HG02981 (cell line): ENCODE data around the gene PAX2.

Experiments
- ATAC-seq: cut with Tn5 transposase; IDR thresholded peaks from one replicate; pipeline ENCODE4 v1.9.1; 2021; ENCODE audit warnings: mild to moderate bottlenecking, moderate library complexity; ENCODE audit not compliant: unreplicated experiment

PAX2 gene

GRCh38 chr10:100873146-100873826 lies 127.9 kb downstream of the PAX2 start:
- no peak for ATAC-seq

GRCh38 chr10:100873827-100874326 lies 128.5 kb downstream of the PAX2 start:
- no peak for ATAC-seq

GRCh38 chr10:100874702-100875483 lies 129.5 kb downstream of the PAX2 start:
- ATAC-seq: no peak

GRCh38 chr10:100875484-100876166 lies 130.2 kb downstream of the PAX2 start:
- no peak for ATAC-seq

GRCh38 chr10:100876585-100877460 lies 131.4 kb downstream of the PAX2 start:
- ATAC-seq: no peak

- no peak for ATAC-seq
Observed at GRCh38 chr10:100877461-100877850, 132.1 kb downstream of the PAX2 start.

GRCh38 chr10:100878291-100878910 lies 133.0 kb downstream of the PAX2 start:
- no peak for ATAC-seq
